SHP77 treated with DMSO at 0.1 percent for 48 hours (cell line): ENCODE data around the gene FAM53A.
"Not testable (repeated sequence)": the region's sequence is repeated elsewhere in the genome, so short reads cannot be mapped to it uniquely, and the experiment has no call there.

Experiments
- DNase-seq: peaks from one replicate; lab custom pipeline; 2025; lab: John Stamatoyannopoulos, UW

FAM53A gene

GRCh38 chr4:1717129-1718094 is 33.3 kb upstream of the FAM53A start:
- DNase-seq = no peak

- DNase-seq = no peak
Observed at GRCh38 chr4:1716065-1716945, 32.2 kb upstream of the FAM53A start.

GRCh38 chr4:1715002-1715758 is 31.1 kb upstream of the FAM53A start:
- DNase-seq = no peak

DNA sequence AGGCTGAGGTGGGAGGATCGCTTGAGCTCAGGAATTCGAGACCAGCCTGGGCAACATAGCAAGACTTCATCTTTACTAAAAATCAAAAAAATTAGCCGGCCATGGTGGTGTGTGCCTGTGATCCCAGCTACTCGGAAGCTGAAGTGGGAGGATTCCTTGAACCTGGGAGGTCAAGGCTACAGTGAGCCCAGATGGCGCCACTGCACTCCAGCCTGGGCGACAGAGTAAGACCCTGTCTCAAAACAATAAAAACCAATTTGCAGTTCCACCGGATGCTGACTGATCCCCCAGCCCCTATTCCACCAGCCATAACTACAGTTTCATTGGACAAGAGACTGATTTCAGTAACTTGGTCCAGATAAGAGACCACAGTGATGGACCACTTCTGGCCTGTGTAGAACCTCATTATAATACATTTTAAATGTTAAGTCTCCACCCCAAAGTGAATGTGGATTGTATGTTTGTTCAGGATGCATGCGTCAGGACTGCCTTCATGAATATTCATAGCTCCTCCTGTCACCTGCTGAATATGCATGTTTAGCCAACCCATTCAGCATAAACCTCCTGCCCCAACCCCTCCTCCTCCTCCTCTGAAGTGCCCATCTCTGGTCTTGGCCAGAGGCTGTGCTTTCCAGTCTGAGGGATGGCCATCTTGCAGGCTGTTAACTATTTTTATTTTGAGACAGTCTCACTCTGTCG is 30.3 kb upstream of the FAM53A start:
- DNase-seq = no peak

DNA sequence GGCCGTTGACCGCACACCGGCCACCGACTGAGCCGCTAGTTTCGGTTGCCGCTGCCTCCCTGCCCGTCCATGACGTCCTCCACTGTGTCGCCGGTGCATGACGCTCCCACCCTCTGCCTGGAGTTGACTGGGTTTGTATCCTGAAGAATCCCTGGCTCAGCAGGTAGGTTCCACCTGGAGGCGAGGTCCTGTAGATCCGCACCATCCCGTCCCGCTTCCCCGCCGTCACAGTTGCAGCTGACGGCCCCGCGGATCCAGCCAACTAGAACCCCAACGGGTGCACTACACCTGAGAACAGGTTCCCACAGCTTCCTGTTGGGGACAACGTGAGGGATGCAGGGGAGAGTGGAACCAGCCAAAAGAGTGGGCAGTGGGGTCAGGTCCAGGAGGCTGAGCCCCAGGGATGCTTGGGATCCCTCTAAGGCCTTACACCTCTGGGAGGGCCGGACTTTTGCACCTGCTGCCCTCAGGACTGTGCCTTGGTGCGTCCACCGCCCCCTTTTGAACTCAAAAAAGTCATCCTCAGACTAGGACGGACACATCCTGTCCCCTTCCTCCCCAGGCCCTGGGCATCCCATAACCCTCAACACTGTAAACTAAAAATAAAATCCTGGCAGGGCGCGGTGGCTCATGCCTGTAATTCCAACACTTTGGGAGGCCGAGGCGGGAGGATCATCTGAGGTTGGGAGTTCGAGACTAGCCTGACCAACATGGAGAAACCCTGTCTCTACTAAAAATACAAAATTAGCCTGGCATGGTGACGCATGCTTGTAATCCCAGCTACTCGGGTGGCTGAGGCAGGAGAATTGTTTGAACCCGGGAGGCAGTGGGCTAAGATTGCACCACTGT is 29.1 kb upstream of the FAM53A start:
- no peak for DNase-seq

- peak; percentile 40 for DNase-seq
Observed at GRCh38 chr4:1712216-1713002, 28.3 kb upstream of the FAM53A start, which contains the start of gene SLBP. SLBP (minus strand) TSS chr4:1712319; CDS start chr4:1712188, 131 bp downstream.

DNA sequence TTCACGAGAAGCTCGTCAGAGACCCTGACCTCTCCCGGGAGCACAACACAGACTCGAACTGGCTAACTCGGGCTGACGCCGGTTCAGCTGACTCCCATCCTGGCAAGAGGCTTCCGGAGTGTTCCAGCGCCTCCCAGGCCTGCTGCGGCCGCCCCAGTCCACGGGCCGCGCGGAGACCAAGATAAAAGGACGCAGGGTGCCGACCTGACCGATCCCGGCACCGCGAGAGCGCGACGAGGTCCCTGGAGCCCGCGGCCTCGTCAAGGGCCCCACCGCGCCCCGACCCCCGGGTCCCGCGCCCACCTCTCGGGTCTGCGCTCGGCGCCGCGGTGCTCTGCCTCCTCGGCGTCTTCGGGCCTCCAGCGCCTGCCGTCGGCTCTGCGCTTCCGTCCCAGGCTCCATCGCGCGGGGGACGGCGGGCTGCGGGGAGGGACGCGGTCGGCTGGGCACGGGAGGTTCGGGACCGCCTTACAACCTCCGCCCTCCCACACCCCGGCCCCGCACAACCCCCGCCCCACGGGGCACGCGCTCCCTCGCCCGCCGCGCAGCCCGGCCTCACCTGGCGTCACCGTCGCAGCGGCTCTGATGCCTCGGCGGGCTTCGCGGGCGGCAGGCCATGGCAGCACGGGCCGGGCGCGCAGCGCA is 27.6 kb upstream of the FAM53A start:
- no peak for DNase-seq

- no peak for DNase-seq
Observed at GRCh38 chr4:1711055-1711570, 27.0 kb upstream of the FAM53A start.

DNA sequence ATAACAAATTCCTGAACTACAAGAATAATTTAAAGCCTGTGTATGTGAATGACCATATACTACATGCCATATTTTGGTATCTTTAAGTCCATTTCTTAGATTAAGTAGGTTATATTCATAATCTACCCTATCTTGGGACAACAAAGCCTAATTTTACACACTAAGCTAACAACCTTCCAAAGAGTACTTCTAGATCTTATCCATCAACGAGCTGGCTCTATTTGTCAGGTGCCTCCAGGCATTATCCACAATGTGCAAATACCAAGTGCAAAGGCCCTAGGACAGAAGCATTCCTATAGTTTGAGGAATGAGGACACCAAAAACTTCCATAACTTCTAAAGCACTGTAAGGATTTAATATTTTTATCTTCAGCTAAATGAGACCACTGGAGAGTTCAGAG is 24.5 kb upstream of the FAM53A start:
- DNase-seq = no peak

DNA sequence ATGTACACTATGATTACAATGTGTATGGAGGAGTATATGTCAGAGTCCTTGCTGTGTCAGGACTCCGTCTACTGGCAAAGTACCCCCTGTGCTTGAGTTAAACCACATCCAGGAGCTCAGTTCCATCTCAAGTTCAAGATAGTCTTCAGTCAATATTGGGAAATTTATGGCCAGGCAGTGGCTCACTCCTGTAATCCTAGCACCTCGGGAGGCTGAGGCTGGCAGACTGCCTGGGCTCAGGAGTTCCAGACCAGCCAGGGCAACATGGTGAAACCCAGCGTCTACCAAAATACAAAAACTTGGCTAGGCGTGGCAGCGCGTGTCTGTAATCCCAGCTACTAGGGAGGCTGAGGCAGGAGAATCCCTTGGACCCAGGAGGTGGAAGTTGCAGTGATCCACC is 22.2 kb upstream of the FAM53A start:
- no peak for DNase-seq

- DNase-seq = no peak
Observed at GRCh38 chr4:1705732-1706131, 21.6 kb upstream of the FAM53A start.

DNA sequence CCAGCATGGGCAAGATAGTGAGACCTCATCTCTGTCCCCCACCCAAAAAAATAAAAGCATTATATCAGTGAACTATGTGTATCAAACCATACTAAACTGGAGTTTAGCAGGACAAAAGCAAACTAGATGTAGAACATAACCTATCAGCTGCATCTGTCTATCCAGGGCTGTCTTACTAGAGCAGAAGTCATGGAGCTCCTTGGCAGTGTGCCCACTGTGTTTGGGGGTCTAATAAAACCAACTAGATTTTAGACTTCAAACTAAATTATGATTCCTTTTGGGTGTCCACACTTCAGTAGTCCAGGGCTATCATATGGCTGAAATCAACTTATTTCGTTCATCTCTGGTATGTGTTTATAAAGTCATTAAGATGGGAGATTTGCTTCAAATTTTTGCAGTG is 19.8 kb upstream of the FAM53A start:
- DNase-seq = no peak

GRCh38 chr4:1701671-1702070 is 17.6 kb upstream of the FAM53A start:
- DNase-seq = not testable (repeated sequence)

DNA sequence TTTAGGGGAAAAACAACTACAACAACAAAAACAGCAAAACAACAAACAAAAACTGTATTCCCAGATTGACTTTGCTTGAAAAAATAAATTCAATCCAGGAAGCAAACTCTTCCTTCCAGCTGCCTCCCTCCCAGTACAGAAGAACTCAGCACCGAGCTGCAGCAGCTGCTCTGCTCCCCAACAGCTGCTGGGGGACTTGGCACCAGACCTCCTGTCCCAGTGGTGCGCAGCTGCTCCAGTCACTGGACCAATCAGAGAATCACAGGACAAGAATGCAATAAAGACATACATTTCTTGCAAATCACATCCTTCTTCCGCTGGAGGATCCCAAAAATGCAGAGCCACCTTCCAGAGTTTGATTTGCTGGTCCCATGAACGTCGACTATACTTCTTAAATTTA is 11.8 kb upstream of the FAM53A start:
- no peak for DNase-seq

- peak; percentile 12 for DNase-seq
Observed at GRCh38 chr4:1693131-1693896, 9.2 kb upstream of the FAM53A start.

GRCh38 chr4:1691737-1692373 is 7.7 kb upstream of the FAM53A start:
- DNase-seq = no peak

DNA sequence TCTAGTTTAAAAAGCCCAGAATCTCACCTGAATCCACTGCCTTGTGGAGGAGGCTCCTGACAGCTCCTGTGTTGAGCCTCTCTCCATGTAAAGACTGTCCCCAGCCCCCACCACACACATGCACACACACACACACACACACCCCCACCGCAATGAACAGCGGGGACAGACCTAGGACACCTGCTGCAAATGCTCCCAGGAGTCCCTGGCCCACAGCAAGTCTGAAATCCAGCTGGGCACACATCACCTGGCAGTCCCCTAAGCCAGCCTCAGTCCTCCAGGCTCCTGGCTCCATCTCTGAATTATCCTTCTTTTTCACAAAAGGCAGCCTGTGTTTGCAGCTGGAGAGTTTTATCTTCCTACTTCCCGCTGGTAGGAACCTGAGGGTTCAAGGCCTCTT is 6.6 kb upstream of the FAM53A start:
- DNase-seq = no peak
